Transverse colon (tissue), 4 donors: ENCODE results near the gene LRCOL1.

ENCODE experiments used
- EP300 ChIP-seq: sonication (generic); formaldehyde crosslinking; IDR thresholded peaks from one replicate; pipeline ENCODE4 v1.6.1; 2017; ENCODE audit warnings: antibody characterized with exemption, low read depth
- POLR2A ChIP-seq: fragments of 450-650 bp; IDR thresholded peaks from one replicate; pipeline ENCODE4 v1.6.1; 2016; ENCODE audit warnings: antibody characterized with exemption, mild to moderate bottlenecking, moderate library complexity
- POLR2AphosphoS5 ChIP-seq, 3 donors: sonication (generic); formaldehyde crosslinking; IDR thresholded peaks; one replicate each; pipeline ENCODE4 v1.6.1; 2016; ENCODE audit warnings: antibody characterized with exemption in 3 of 3
- TF ChIP-seq, protein P1 (sequence below), 5 experiments: fragments of 200-600 bp in 3 of 5; fragments of 450-650 bp in 2 of 5; sonication (generic) in 3 of 5; IDR thresholded peaks; 1 replicate in 2 of 5; 2 replicates in 3 of 5; pipeline ENCODE4 v1.5.1; 2016 to 2017; ENCODE audit warnings: antibody characterized with exemption in 5 of 5, inconsistent platforms in 3 of 5, mild to moderate bottlenecking in 2 of 5, moderate library complexity in 1 of 5

DNA sequence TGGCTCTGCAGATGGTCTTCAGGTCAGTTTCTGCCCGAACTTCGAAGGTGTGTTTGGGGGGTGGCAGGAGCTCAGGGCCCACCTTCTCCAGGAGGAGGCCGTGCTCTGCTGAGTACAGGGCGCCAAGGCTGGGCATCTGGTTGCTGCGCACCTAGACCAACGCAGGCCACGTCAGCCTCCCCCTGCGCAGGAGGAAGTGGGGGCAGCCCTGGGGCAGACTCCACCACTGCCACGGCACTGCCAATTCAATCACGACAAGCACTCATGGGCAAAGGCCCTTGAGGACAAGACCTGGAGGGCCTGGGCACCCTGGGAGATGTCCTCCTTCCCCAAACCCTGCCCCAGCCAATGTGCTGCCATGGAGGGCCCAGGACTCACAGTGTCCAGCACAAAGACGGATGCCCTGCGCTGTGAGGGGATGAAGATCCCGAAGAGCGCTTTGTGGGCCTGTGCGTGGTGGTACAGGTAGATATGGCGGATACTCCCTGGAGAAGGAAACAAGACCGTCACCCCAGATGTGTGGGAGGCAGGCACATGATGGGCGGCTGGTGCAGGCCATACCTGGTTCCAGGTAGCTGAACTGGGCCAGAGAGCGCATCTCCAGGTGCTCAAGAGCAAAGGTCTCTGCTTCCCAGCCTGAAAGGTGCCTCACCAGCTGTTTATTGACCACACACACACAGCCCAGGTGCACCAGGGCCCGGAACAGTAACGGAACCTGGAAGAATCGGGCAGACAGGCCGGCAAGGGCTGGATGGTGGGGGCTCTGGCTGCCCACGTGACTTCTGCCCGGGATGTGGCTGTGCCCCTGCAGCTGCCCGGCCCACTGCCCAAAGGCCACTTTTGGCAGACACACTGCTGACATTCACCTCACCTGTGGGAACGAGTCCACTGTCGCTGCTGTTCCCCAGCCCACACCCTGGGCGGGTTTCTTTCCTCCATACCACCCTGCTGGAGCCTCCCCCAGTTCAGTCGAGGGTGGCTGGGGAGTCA lies 32.8 kb upstream of the LRCOL1 start:
- TF ChIP-seq, protein P1, sequence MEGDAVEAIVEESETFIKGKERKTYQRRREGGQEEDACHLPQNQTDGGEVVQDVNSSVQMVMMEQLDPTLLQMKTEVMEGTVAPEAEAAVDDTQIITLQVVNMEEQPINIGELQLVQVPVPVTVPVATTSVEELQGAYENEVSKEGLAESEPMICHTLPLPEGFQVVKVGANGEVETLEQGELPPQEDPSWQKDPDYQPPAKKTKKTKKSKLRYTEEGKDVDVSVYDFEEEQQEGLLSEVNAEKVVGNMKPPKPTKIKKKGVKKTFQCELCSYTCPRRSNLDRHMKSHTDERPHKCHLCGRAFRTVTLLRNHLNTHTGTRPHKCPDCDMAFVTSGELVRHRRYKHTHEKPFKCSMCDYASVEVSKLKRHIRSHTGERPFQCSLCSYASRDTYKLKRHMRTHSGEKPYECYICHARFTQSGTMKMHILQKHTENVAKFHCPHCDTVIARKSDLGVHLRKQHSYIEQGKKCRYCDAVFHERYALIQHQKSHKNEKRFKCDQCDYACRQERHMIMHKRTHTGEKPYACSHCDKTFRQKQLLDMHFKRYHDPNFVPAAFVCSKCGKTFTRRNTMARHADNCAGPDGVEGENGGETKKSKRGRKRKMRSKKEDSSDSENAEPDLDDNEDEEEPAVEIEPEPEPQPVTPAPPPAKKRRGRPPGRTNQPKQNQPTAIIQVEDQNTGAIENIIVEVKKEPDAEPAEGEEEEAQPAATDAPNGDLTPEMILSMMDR (IDR thresholded peaks at IDR 0.05) = no peak
- TF ChIP-seq POLR2AphosphoS5 (IDR thresholded peaks at IDR 0.05) = no peak
- no peak for TF ChIP-seq POLR2A
- no peak for TF ChIP-seq EP300
